ENCODE results near the gene DBF4B.
A peak's percentile ranks its signal among the peaks of the same experiment; 100 is the strongest.
"Not testable (repeated sequence)": the region's sequence is repeated elsewhere in the genome, so short reads cannot be mapped to it uniquely, and the experiment has no call there.

Gene DBF4B

DNA sequence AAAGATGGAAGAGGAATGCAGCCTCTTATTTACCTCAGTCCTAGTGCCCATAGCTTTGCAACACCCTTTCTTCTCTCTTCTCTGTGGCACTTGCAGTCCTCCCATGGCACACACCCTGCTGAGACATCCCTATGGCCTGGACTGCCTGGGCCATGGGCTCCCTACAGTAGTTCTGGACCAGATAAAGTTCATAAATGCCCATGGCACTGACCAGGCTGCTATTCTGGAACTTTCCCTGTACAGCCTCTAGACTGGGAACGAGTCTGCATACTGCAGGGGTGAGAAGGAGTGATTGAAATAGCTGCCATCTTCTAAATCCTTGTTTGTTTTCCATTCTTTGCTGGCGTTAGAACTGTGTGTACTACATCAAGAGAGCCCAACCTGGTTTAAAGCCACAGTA lies 25.8 kb downstream of the DBF4B start:
- no peak for DNase-seq (ENCODE audit: low read depth)

DNA sequence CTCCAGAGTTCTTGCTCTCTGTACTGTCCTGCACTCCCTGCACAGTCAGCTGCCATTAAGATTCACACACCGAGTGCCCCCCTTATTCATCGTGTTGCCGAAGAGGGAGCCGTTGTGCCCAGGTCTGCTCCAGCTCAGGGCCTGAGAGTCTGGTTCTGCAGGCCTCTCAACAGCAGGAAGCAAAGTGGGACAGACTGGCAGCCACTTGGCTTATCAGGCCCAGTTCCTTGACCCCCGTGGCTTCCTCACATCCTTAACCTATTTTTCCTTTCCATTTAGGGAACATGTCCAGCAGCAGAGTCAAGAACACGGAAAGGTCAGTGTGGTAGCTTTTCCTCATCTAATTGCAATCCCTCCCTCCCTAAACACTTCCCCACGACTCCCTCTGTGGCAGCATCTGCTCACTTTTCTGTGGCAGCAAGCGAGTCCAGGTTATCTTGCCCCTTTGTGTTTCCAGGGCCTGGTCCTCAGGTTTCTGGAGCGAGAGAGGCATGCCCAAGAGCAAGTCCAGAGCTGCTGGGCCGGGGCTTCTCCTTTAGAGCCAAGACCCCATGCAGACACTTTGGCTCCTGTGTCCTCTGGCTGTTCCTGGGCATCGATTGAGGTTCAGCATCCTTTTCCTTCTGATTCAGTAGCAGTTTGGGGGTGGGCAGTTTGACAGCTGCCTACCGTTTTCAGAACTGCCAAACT lies 28.2 kb downstream of the DBF4B start:
- no peak for DNase-seq (ENCODE audit: low read depth)

DNA sequence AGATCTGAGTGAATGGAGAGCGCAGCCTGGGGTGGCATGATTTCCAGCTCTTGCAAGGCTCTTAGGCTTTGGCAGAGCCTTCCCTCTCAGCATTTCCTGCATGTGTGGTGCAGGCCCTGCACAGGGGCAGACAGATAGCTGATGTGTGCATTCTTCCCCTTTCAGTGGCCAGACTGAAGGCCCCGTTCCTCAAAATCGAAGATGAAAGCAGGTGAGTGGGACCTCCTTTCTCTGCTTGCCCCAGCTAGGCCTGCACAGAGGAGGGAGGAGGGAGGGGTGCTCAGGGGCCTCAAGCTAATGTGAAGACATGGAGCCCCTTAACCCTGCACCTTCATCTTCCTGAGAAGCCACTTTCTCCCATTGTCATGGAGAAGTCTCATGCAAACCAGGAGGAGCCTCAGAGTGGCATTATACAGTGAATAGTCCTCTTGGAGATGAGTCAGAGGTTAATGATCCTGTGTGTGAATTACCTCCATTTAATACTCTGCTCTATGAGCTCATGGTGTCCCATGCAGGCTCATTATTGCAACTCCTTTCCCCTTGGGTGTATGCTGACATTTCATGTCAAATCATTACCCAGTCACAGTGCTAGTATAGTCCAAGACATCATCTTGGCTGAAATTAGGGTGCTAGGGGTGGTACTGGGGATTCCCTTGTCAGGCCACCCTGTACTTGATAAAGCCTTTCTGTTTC lies 29.9 kb downstream of the DBF4B start:
- DNase-seq (ENCODE audit: low read depth): peak; percentile 18

DNA sequence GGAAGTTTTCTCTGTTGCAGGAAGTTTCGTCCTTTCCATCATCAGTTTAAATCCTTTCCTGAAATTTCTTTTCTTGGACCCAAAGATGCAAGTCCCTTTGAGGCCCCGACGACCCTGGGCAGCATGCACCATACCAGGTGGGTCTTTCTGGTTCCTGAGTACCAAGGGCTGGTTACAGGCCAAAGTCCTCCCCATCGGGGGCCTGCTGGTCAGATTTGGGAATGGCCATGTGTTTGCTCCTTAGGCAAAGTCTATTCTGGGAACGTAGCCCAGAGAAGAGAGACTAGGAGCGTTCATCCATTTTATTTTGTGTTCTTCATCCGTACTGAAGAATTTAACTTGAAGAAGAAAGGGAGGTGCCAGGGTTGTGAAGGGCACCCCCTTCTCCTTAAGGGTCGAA lies 32.9 kb downstream of the DBF4B start:
- DNase-seq (ENCODE audit: low read depth): no peak

DNA sequence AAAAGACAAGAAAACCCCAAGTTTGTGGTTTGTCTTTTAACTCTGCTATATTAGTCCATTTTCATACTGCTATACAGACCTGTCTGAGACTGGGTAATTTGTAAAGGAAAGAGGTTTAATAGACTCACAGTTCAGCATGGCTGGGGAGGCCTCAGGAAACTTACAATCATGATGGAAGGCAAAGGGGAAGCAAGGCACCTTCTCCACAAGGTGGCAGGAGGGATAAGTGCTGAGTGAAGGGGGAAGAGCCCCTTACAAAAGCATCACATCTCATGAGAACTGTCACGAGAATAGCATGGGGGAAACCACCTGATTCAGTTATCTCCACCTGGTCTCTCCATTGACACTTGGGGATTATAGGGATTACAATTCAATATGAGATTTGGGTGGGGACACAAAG lies 36.8 kb downstream of the DBF4B start:
- no peak for DNase-seq (ENCODE audit: low read depth)

DNA sequence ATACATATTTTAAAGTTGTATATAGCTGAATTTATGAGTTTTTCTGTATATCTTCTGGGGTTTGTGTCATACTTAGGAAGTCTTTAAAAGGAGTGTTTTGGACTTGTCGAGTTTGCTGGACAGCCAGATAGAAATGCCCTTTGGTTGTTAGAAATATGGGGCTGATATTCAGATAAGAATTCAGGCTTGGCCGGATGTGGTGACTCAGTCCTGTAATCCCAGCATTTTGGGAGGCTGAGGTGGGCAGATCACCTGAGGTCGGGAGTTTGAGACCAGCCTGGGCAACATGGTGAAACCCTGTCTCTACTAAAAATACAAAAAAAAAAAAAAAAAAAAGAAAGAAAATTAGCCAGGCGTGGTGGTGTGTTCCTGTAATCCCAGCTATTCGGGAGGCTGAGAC lies 37.3 kb downstream of the DBF4B start:
- DNase-seq (ENCODE audit: low read depth): not testable (repeated sequence)

DNA sequence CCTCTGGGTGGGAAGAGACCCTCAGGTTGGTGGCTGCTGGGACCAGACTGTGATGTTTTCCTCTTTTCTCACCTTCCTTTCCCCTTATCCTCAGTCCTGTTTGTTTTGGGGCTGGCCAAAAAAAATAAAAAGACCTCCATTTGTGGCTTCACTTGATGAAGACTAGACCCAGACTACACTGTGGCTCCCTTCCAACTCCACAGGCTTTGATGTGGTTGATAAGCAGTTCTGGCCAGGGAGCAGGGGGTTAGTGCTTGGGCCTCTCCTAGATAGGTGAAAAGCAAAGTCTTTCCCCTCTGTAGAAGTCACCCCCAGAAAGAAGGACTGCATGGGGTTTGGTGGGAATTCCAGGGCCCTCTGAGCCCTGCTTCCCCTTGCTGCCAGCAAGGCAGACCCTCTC lies 39.1 kb downstream of the DBF4B start:
- no peak for DNase-seq (ENCODE audit: low read depth)

DNA sequence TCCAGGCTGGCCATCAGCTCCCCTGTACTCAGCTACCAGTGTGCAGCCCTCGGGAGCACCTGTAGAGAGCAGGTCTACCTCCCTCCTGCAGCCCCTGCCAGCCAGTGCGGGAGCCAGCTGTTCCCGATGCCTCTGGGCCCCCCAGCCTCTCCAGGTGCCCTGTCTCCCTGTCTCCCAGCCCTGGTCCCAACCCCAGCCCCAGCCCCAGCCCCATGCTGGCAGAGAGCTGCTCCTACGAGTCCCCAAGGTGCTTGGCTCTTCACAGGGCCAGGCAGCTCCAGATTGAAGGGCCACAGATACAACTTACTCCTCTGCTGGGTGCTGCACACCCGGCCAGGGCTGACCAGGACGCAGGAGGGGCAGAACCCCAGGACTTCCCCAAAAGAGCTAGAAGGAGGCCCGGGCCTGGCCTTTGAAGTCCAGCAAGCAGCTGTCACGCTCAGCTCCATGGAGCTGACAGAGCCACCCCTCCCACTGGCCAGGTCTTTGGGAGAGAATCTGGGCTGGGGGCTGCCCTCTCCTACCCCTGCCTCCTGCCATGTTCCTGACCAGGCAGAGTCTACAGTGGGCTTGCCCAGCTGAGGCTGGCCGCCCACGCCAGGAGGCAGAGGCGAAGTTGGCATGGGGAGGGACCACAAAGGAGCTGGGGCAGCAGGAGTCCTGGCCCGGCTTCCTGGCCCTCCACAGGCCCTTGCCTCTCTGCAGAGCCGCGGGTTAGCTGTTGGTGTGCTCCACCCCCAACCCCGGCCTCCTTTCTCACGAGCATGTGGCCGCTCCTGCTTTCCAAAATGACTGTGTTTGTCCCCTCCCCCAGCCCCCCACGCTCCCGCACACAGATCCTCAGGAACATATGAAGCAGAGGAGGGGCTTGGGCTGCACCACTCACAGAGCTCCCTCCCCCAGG lies 40.9 kb downstream of the DBF4B start:
- no peak for DNase-seq (ENCODE audit: low read depth)

DNA sequence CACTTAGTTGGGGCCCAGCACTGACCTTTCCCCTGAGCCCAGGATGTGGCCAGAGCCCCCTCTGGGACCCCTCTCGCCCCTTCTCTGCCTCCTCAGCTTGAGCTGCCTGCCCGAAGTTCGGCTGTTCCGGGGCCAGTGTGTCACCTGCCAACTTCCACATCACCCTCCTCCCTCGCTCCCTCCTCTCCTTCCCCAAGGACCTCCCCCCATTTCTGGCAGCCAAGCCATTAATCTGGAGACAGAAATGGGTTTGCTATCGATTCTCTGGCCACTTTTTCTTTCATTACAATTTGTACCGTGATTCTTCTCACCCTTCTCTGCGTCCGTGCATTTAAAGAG lies 41.5 kb downstream of the DBF4B start:
- DNase-seq (ENCODE audit: low read depth): no peak

DNA sequence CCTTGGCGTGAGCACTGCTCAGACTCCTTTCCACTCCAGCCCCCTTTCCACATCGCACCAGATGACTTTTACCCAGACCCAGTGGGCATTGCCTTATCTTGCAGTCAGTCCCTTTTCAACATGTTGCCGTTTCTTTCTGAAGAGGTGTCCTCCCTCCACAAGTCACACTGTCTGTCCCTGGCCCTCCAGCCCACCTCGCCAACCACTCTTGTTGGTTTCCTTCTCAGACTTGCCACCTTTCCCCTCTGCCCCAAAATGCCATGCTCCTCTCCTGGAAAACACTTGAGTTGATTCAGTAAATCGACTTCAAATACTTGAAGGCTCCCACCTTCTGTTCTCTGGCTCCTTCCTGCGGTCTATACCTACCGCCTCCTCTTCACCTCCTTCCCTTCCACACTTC lies 42.9 kb downstream of the DBF4B start:
- DNase-seq (ENCODE audit: low read depth): no peak

DNA sequence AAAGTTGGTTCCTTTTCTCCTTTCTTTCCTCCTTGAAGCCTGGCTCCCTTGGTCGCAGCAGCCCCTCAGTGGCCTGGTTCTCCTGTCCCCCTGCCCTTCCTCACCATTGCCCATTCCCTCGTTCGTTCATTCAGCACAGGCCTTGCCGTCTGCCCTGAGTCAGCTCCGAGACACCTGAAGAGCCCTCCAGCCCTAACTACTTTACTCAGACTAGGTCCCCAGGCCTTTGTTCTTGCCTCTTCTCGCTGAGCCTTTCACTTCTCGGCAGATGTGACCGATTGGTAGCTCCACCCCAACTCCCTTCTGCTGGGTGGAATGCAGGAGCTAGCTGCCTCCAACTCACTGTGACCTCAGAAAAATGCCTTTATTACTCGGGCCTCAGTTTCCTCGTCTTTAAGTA lies 43.3 kb downstream of the DBF4B start:
- DNase-seq (ENCODE audit: low read depth): no peak

DNA sequence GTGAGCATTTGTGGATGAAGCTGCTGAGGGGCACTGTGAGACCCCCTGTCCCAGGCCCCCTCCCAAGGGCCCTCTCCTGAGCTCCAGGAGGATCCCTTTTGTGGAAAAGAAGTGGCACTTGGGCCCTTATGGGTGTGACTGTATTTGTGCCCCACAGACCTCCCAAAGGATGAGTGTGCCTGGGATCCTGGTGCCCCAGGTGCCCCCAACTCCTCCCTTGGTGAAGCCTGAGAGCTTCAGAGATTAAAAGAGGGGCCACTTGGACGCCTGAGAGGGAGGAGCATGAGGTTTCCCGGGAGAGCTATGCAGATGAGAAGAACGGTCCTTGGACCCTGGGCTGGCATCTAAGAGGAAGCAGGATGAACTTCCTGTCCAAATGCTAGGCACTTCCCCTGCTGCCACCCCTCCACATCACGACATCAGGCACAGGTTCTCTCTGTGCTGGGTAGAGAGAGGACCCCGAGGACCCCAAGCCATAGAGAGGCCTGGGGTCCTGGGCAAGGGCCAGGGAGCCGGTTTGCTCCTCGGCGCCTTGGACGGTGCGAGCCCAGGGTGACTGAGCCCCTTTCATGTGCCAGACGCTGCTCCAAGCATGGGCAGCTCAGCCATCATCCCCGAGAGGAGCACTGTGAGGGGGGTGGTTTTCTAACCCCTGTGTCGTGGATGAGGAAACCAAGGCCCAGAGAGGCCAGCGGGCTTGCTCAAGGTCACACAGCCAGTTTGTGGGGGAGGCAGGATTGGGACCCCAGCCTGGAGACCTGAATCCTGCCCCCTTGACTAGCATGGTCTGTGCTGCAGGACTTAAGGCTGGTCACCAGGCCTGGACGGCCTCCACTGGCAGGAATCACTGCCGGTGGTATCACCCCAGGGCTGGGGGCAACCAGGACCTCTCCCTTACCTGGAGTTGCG lies 44.7 kb downstream of the DBF4B start:
- DNase-seq (ENCODE audit: low read depth): no peak

DNA sequence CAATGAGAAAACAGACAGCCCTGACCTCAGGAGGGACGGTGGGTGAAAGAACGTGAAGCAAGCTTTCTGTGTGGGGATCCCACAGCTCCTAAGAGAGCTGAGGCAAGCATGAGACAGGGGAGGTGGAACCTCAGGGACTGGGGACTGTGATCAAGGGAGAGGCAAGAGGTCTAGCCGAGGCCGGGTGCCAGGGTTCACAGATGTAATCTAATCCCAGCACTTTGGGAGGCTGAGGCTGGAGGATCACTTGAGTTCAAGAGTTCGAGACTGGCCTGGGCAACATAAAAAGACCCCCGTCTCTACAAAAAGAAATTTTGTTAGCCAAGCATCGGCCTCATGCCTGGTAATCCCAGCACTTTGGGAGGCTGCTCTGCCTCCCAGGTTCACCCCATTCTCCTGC lies 45.8 kb downstream of the DBF4B start:
- DNase-seq (ENCODE audit: low read depth): no peak

DNA sequence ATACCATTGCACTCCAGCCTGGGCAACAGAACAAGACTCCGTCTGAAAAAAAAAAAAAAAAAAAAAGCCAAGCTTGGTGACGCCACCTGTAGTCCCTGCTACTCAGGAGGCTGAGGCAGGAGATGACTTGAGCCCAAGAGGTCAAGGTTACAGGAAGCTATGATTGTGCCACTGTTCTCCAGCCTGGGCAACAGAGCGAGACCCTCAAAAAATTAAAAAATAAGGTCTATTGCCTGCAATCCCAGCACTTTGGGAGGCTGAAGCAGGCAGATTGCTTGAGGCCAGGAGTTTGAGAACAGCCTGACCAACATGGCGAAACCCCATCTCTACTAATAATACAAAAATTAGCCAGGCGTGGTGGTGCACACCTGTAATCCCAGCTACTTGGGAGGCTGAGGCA lies 46.7 kb downstream of the DBF4B start:
- not testable (repeated sequence) for DNase-seq (ENCODE audit: low read depth)

DNA sequence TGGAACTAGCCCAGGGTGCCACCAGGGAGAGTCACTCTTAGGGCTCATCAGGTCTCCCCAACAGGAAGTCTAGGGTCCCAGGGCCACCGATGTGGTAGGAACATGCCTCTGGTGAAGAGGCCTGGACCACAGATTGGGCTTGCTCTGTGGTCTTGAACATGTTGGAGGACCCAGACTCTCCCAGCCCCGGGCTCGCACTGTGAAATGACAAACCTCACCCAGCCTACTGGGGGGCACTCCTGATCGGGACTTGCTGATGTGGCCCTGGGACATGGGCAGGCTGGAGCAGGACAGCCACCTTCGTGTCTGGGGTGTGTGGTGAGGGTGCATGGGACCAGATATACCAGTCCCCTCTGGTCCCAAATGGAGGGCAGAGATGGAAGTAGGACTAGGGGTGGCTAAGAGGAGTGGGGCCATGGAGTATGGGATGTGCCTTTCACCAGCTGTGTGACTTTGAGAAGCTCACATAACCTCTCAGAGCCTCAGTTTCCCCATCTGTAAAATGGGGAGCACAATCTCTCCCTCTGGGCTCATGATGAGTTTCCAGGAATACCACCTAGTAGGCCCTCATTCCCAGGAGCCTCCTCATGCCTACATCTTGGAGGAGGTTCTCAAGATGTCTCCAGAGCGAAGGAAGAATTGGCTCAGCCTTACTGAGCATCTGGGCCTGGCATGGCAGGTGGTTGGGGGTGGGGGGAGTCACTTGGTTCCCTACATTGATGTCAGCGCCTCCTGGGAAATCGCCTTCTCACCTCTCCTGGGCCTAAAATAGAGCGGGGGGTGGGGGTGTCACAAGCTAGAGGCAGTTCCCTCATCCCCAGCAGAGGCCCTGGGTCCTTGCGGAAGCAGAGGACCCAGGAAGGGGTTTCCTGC lies 48.8 kb downstream of the DBF4B start:
- no peak for DNase-seq (ENCODE audit: low read depth)

DNA sequence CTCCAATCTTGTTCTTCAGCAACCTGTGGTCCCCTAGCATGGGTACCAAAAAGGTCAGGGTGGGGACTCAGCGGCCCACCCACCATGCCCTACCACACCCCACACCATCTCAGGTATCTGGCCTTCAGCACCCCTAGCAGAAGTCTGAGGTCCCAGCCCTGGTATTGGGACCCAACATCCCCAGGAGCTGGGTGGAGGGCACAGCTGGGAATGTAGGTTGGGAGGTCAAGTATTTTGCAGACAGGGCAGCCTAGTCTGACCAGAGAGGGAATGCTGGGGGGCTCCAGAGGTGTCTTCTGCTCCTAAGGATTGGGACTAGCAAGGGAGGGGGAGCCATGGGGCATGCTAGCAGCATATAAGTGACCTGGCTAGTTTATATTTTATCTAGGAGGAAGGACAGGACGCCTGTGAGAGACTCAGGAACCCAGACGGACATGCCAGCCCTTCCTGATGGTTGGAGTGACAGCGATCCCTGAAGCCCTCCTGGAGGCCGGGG lies 49.5 kb downstream of the DBF4B start:
- no peak for DNase-seq (ENCODE audit: low read depth)

DNA sequence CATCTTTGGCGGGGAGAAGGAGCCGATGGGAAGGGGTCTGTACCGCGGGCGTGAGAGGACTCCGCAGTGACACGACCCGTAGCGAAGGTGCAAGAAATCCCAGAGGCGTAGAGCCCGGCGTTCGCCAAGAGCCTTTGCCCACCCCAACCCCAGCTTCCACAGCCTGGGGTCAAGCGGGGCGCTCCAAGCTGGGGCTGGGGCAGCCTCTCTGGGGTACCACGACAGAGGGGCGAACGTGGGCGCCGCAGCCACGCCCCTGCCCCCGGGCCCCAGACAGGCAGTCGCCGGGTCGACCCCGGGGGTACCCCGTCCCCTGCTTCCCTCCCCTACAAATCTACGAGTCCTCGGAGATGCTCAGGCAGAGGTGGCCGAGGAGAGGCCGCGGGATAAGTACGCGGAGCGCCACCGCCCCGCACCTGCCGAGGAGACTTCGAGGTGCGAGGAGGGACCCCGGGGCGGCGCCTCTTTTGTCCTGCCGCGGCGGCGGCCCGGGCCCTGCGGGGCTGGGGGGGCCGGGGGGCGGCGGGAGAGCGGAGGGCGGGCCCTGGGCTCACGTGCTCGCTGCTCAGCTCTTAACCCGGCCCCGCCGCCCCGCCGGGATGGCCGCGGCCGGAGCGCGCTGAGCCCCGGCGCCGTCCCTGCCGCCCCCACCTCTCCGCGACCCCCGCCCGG lies 50.1 kb downstream of the DBF4B start, which contains the start of gene ADAM11:
Gene ADAM11 (plus strand): TSS at position 575 of the 672 bp plus-strand sequence. CDS start 212 bp downstream, outside the sequence.
- no peak for DNase-seq (ENCODE audit: low read depth)

DNA sequence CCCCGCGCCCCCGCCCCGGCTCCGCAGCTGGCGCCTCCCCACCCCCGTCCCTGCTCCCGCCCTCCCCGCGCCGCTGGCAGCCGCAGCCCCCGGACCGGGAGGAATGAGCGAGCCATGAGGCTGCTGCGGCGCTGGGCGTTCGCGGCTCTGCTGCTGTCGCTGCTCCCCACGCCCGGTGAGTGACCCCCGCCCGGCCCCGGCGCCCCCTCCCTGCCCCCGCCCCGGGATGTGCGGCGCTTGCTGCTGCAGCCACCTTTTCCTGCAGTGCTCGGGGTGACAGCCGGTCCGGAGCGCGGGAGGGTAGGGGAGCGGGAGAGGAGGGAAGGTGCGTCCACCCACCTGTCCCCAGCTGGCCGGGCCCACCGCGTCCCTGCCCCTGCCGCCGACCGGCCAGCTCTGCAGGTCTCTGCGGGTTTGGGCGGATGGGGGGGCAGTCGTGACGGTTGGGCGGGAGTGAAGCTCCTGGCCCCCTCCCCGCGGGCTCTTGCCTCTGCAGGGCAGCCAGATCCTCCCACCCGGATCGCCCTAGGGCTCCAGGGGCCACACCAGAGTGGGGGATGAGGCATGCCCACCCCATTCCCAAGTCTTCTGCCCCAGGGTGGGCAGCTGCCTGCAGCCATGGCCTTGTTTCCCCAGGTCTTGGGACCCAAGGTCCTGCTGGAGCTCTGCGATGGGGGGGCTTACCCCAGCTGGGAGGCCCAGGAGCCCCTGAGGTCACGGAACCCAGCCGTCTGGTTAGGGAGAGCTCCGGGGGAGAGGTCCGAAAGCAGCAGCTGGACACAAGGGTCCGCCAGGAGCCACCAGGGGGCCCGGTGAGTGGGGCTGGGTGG lies 50.8 kb downstream of the DBF4B start:
- no peak for DNase-seq (ENCODE audit: low read depth)

DNA sequence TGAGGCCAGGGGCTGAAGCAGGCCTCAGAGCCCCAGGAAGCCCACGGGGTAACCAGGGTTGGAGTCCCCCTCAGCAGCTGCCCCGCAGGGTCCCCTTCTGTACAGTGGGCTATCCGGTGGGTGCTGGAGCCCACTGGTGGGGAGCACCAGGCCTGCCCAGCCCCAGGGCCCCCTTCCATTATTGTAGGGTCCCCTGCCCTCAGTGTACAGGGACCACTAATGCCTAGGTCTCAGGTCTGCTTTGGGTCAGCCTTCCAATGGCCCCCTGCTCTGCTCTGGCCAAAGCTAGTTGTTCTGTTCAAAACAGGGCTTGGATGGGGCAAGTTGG lies 51.4 kb downstream of the DBF4B start:
- no peak for DNase-seq (ENCODE audit: low read depth)

Measured in GM04504 (cell line).